DOHH2 (cell line): ENCODE measurements around the gene IQCF2.

Experiments
- CTCF ChIP-seq: fragments of 200-600 bp; sonication (generic); IDR thresholded peaks from one replicate; pipeline ENCODE4 v1.5.1; 2014; ENCODE audit warnings: antibody characterized with exemption, mild to moderate bottlenecking, low read depth, low read length; ENCODE audit not compliant: poor library complexity, severe bottlenecking
- EZH2phosphoT487 ChIP-seq: fragments of 200-600 bp; sonication (generic); IDR thresholded peaks from 2 replicates; pipeline ENCODE4 v1.6.1; 2017; ENCODE audit warnings: borderline replicate concordance, mild to moderate bottlenecking, antibody characterized with exemption, low read length, moderate library complexity, mixed read lengths

- TF ChIP-seq CTCF (no peak), EZH2phosphoT487 (no peak)
These were observed 13.5 kb downstream of the IQCF2 start for GRCh38 chr3:51874889-51875288.
